Transverse colon (tissue), 4 donors: ENCODE measurements around the gene ZNF384. TPM values are rescaled to one million over a fixed set of nuclear protein-coding genes. Genes with fewer than 3 reads are reported as not detected.

Source experiments
- DNase-seq: peaks from one replicate; pipeline ENCODE4 v3.0.0-alpha.2; 2019
- H3K27ac ChIP-seq, 4 donors: fragments of 200-600 bp; sonication (generic); 2 replicates each; pipeline ENCODE4 v1.5.1; 2016 to 2018; ENCODE audit warnings: inconsistent platforms in 4 of 4
- H3K27me3 ChIP-seq: fragments of 200-600 bp; sonication (generic); 2 replicates; pipeline ENCODE4 v1.5.1; 2017; ENCODE audit warnings: inconsistent platforms
- H3K36me3 ChIP-seq, 4 donors: fragments of 200-600 bp; sonication (generic); 2 replicates each; pipeline ENCODE4 v1.5.1; 2017 to 2019; ENCODE audit warnings: inconsistent platforms in 4 of 4
- H3K4me1 ChIP-seq, 4 donors: fragments of 200-600 bp; sonication (generic); 2 replicates each; pipeline ENCODE4 v1.5.1; 2017 to 2020; ENCODE audit warnings: inconsistent platforms in 4 of 4
- H3K4me3 ChIP-seq, 4 donors: fragments of 200-600 bp; sonication (generic); 1 replicate in 1 of 4; 2 replicates in 3 of 4; pipeline versions ENCODE4 v1.5.1 to v1.6.1; 2017 to 2019; ENCODE audit warnings: inconsistent platforms in 4 of 4
- H3K9me3 ChIP-seq, 2 donors: fragments of 200-600 bp; sonication (generic); 2 replicates each; pipeline ENCODE4 v1.5.1; 2017 to 2019; ENCODE audit warnings: inconsistent platforms in 2 of 2
- CTCF ChIP-seq, 5 experiments: fragments of 200-600 bp in 3 of 5; fragments of 450-650 bp in 2 of 5; sonication (generic) in 3 of 5; IDR thresholded peaks; 1 replicate in 2 of 5; 2 replicates in 3 of 5; pipeline ENCODE4 v1.5.1; 2016 to 2017; ENCODE audit warnings: antibody characterized with exemption in 5 of 5, inconsistent platforms in 3 of 5, mild to moderate bottlenecking in 2 of 5, moderate library complexity in 1 of 5
- EP300 ChIP-seq: sonication (generic); formaldehyde crosslinking; IDR thresholded peaks from one replicate; pipeline ENCODE4 v1.6.1; 2017; ENCODE audit warnings: antibody characterized with exemption, low read depth
- POLR2A ChIP-seq: fragments of 450-650 bp; IDR thresholded peaks from one replicate; pipeline ENCODE4 v1.6.1; 2016; ENCODE audit warnings: antibody characterized with exemption, mild to moderate bottlenecking, moderate library complexity
- POLR2AphosphoS5 ChIP-seq, 3 donors: sonication (generic); formaldehyde crosslinking; IDR thresholded peaks; one replicate each; pipeline ENCODE4 v1.6.1; 2016; ENCODE audit warnings: antibody characterized with exemption in 3 of 3
- WGBS, 2 donors: methylation state at CpG; one replicate each; pipeline ENCODE4 v1.1.5; 2018; ENCODE audit warnings: low coverage in 1 of 2; 5-methylcytosine and 5-hydroxymethylcytosine counted together
- in situ Hi-C, 4 donors: fragments of 200-750 bp; cut with MboI; loops; one replicate each; pipeline versions ENCODE4 v1.15.0 to v1.15.1; 2017; ENCODE audit warnings: low sequenced_read_pairs in 3 of 4, low pct_ligation_motif_present in 1 of 4, low pct_unique_long_range_greater_than_20kb in 1 of 4
- intact Hi-C: fragments of 100-400 bp; cut with DNase I; formaldehyde crosslinking; loops from one replicate; pipeline ENCODE4 v1.15.1; 2023; ENCODE audit warnings: low total_unique reads
- total RNA-seq, 4 donors: library from RNA; depleted of rRNA; stranded (reverse); fragments of >200 nt; gene quantifications; one replicate each; pipeline ENCODE4 v1.1.0, GENCODE V29; 2016

Gene ZNF384
- total RNA-seq, 4 donors from 2014 or later, result 34.8 to 49.4 (median 42.8) TPM

- Histone ChIP-seq H3K27me3 (peaks cover 52% of the 10 kb centered on the region), H3K4me3 (no peak overlapping the region), H3K27ac (no peak overlapping the region), H3K9me3 (no peaks in the 10 kb centered on the region), H3K36me3 (no peaks in the 10 kb centered on the region), H3K4me1 (peaks cover 12 to 13% (median 13%) of the 10 kb centered on the region in 4 donors)
- intact Hi-C loops, result no loop called here
- in situ Hi-C loops, result no loop called here
- DNase-seq, result peak; percentile 33
- WGBS, 2 donors, result 62 to 72% methylated on average over 2 to 17 of the region's 17 CpGs
- peak in 4 of 5 experiments; percentile 25 to 46 (median 36) for TF ChIP-seq CTCF (IDR thresholded peaks at IDR 0.05)
- no peak for TF ChIP-seq POLR2A
- TF ChIP-seq EP300, result no peak
- TF ChIP-seq POLR2AphosphoS5 (IDR thresholded peaks at IDR 0.05), result no peak
Observed at GRCh38 chr12:6697584-6698351, 8.6 kb upstream of the ZNF384 start.

GRCh38 chr12:6696690-6697583 is 7.8 kb upstream of the ZNF384 start:
- Histone ChIP-seq H3K9me3 (no peaks in the 10 kb centered on the region), H3K36me3 (no peaks in the 10 kb centered on the region), H3K27ac (no peak overlapping the region), H3K4me3 (no peak overlapping the region), H3K27me3 (peaks cover 44% of the 10 kb centered on the region), H3K4me1 (peaks cover 12 to 13% (median 13%) of the 10 kb centered on the region in 4 donors)
- intact Hi-C loops, result no loop called here
- TF ChIP-seq CTCF (IDR thresholded peaks at IDR 0.05) (no peak), EP300 (no peak), POLR2AphosphoS5 (IDR thresholded peaks at IDR 0.05) (no peak), POLR2A (no peak)
- 64 to 74% methylated on average over 3 to 17 of the region's 17 CpGs for WGBS, 2 donors
- no peak for DNase-seq
- in situ Hi-C loops, result no loop called here

DNA sequence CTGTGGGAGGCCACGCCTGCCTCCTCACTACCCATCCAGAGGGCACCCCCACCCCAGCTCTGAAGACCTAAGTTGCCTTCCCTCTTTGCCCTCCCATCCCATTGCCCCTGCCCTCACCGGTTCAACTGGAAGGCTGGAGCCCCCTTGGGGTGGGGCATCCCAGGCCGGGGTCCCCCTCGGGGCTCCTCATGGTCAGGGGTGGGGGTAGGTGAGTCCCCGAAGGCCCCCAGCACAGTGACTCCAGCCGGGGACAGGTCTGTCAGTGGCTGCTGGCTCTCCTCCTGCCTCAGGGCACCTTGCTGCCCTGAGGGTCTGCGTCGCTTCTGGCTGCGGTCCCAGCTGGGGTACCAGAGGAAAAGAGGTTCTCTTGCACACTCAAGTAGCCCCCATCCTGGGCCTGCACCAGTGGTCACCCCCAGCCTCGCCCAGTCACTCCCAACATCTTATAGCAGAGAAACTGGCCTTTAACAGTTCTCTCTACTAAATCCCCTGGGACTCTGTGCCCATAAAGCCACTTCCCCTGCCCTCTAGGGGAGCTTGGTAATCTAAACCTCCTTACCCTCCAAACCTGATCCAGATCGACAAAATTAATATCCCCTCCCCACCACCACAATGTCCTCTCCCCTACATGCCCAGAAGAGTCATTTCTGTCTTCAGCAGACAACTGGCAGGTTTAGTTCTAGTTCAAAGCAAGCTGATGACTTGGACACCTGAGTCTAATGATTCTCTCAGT is 6.3 kb upstream of the ZNF384 start:
- intact Hi-C loops, result no loop called here
- WGBS, 2 donors, result 40 to 68% methylated on average over 1 to 9 of the region's 11 CpGs
- Histone ChIP-seq H3K9me3 (no peaks in the 10 kb centered on the region), H3K27me3 (peaks cover 30% of the 10 kb centered on the region), H3K27ac (no peak overlapping the region), H3K36me3 (no peaks in the 10 kb centered on the region), H3K4me1 (peaks cover 9 to 14% (median 12%) of the 10 kb centered on the region in 4 donors), H3K4me3 (no peak overlapping the region)
- no peak for DNase-seq
- no peak for TF ChIP-seq POLR2A
- no peak for TF ChIP-seq CTCF (IDR thresholded peaks at IDR 0.05)
- TF ChIP-seq POLR2AphosphoS5 (IDR thresholded peaks at IDR 0.05), result no peak
- TF ChIP-seq EP300, result no peak
- in situ Hi-C loops, result no loop called here

- H3K4me3 ChIP-seq, result no peak overlapping the region
- H3K4me1 ChIP-seq, result peaks cover 6 to 14% (median 11%) of the 10 kb centered on the region in 4 donors
- H3K9me3 ChIP-seq, result no peaks in the 10 kb centered on the region
- no peak overlapping the region for H3K27ac ChIP-seq
- intact Hi-C loops (no loop called here), in situ Hi-C loops (no loop called here)
- WGBS, 2 donors, result 47 to 65% methylated on average over 8 to 9 of the region's 9 CpGs
- H3K27me3 ChIP-seq, result peaks cover 22% of the 10 kb centered on the region
- DNase-seq, result no peak
- H3K36me3 ChIP-seq, result no peaks in the 10 kb centered on the region
- TF ChIP-seq EP300 (no peak), CTCF (IDR thresholded peaks at IDR 0.05) (no peak), POLR2AphosphoS5 (IDR thresholded peaks at IDR 0.05) (no peak), POLR2A (no peak)
Observed at GRCh38 chr12:6694701-6695100, 5.5 kb upstream of the ZNF384 start.
